ENCODE measurements around the gene BNIP2. TPM values are rescaled to one million over a fixed set of nuclear protein-coding genes. Genes with fewer than 3 reads are reported as not detected.
"Not testable (repeated sequence)": the region's sequence is repeated elsewhere in the genome, so short reads cannot be mapped to it uniquely, and the experiment has no call there.

Gene BNIP2, protein sequence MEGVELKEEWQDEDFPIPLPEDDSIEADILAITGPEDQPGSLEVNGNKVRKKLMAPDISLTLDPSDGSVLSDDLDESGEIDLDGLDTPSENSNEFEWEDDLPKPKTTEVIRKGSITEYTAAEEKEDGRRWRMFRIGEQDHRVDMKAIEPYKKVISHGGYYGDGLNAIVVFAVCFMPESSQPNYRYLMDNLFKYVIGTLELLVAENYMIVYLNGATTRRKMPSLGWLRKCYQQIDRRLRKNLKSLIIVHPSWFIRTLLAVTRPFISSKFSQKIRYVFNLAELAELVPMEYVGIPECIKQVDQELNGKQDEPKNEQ
- total RNA-seq = 101 TPM

DNA sequence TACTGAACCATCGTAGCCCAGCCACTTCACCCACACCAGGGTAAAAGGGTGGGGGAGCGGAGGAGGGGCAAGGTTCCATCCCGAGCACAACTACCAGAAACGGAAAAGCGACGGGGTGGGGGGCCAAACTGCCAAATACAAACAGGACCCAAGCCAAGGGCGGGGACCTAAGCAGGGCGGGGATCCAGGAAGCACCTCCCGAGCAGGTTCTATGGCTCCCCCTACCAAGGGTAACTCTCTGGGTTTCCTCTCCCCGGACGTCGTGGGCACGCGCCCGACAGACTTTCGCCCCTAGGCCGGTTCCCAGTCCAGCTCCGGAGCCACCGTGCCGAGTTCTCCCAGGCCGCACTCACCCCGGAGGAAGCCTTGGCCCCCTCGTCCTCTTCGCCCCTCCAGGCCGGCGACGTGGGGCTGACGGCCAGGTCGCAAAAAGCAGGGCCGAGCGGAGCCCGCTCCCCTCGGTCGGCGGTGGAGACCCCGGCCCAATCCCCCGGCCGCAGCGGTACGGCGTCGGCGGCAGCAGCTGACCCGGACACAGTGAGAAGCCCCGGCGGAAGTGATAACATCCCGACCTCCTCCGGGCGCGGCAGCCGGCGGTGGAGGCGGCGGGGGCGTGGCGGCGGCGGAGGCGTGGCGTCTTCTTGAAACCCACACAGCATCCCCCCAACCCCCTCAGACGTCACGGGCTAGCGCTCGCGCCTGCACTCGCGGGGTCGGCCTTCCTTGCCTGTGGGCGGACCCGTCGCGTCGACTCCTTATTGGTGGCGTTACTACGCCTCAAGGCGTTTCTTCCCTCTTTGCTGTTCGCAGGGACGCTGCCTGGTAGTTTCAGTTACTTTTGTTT lies at the start of gene BNIP2:
Gene BNIP2 (minus strand): TSS at position 539 of the 844 bp plus-strand sequence. CDS start 6,863 bp downstream, outside the sequence.
- peak; percentile 100 for DNase-seq (ENCODE audit: low spot score)
- intact Hi-C loops (cut with DNase I) = no loop called here
- ATAC-seq = peak; percentile 99

DNA sequence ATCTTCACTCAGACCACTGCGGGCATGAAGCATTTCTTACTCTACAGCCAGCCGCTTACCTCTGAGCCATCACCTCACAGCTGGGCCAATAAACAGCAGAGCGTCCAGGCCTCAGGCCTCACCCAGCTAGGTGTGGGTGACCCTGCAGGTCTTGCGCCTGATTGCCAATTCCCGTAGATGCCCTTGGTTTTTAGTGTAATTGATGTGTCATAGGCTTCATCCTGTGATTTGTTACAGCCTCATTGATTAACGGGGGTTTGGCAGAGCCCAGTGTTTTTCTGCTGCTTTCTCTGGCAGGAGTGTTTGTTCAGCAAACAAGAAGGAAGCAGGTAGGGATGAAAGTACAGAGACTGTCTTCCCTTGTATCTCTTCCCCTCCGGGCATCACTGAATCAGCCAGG lies 49.6 kb upstream of the BNIP2 start:
- intact Hi-C loops (cut with DNase I) = no loop called here
- no peak for ATAC-seq

DNA sequence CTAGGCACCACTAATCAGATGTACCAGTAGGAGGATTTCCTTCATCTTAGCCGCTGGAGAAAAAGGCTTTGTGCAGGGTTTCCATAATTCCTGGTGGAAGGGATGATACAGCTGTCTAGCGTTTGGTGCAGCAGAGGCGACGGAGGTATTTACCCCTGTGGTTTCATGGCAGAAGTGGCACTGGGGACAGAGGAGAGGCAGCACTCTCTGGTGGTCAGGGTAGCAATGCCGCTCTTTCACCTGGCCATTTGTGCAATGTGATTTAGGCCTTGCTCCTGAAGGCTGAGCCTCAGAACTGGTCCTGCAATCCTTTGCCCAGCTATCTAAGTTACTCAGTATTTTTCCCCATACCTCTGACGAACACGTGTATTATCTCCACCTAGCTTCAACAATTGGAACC lies 47.1 kb upstream of the BNIP2 start:
- no peak for DNase-seq (ENCODE audit: low spot score)
- ATAC-seq = no peak
- intact Hi-C loops (cut with DNase I) = no loop called here

More for the DNA sequence above, 49.6 kb upstream of the BNIP2 start:
- DNase-seq (ENCODE audit: low spot score) = no peak

DNA sequence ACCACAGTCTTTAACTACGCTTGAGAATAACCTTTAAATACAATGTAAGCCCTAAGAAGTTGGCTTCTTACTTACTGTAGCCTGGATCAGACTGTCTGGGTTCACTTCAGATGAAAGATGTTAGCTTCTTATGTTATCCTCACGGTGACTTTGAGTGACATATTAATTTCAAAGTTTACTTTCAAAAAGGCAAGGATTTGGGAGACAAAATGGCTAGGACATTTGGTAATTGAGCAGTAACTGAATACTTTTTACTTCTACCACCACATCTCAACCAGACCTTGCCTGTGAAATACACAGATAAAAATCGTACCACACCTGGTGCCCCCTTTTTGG lies 36.0 kb upstream of the BNIP2 start:
- DNase-seq (ENCODE audit: low spot score) (no peak), ATAC-seq (no peak)
- intact Hi-C loops (cut with DNase I) = no loop called here

DNA sequence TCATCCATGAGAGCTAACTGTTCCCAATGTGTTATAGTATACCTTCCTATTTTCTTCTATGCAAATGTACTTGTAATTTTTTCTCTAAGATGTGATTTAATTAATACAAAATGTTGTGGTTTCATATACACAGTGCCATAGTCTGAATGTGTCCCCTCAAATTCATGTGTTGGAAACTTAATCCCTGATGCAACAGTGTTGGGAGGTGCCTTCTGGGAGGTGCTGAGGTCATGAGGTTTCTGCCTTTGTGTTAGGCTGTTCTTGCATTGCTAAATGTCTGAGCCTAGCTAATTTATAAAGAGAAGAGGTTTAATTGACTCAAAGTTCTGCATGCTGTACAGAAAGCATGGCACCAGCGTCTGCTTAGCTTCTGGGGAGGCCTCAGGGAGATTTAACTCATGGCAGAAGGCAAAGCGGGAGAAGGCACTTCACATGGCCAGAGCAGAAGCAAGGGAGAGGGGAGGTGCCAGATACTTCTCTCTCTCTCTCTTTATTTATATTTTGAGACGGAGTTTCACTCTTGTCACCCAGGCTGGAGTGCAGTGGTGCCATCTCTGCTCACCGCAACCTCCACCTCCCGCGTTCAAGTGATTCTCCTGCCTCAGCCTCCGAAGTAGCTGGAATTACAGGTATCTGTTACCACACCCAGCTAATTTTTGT lies 34.7 kb upstream of the BNIP2 start:
- no peak for ATAC-seq
- DNase-seq (ENCODE audit: low spot score) = no peak
- intact Hi-C loops (cut with DNase I) = no loop called here

DNA sequence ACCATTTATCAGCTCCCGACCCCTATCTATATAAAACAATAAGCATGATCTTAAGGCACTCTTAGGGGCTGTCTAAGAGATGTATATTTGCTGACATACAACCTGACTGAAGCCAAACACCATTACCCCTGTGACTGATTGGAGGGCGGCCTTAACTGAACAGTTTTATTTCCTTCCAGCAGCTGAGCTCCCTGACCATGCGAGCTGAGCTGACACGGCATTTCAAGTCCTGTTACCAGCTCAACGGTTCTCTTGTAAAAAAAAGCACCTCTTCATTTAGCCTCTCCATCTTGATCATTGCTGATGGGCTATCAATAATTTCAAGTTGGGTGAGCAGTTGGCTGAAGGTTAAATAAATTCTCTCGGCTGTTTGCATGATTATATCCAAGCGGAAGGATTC lies 33.4 kb upstream of the BNIP2 start:
- ATAC-seq (no peak), DNase-seq (ENCODE audit: low spot score) (no peak)
- intact Hi-C loops (cut with DNase I) = no loop called here

DNA sequence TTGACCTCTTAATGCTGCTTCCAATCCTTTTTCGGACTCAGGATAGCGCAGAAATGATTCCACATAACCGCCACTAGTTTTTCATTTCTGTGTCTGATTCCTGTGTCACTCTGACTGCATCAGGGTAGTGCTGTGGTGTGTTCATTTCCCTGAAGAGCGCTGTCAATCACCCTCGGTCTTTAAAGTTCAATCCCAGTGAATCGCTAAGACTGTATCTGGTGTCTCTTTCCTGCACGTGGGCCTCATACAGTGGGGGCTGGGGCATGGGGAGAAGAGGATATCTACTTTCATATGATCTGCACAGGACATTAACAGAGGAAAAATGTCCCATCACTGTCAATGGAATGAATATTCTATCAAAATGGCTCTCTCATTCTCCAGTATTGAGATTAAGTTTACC lies 32.9 kb upstream of the BNIP2 start:
- intact Hi-C loops (cut with DNase I) = no loop called here
- DNase-seq (ENCODE audit: low spot score) (no peak), ATAC-seq (no peak)

DNA sequence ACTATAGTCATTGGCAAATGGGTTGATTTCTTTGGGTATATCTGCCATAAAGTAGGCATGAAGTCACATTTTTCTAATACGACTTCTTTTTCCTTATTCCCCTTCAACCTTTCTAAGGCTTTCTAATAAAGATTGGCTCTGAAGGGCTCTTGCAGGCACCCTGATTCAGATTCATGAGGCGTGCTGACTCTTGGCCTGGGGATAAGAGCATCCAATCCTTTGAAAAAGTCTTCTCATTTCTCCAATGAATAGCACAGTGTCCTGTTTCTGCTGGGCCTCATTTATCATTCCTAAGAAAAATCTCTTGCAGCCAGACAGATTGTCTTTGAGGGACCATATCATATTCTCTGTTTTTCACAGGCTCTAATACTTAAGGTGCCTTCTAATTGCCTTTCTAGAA lies 32.3 kb upstream of the BNIP2 start:
- ATAC-seq = no peak
- no peak for DNase-seq (ENCODE audit: low spot score)
- intact Hi-C loops (cut with DNase I) = no loop called here

DNA sequence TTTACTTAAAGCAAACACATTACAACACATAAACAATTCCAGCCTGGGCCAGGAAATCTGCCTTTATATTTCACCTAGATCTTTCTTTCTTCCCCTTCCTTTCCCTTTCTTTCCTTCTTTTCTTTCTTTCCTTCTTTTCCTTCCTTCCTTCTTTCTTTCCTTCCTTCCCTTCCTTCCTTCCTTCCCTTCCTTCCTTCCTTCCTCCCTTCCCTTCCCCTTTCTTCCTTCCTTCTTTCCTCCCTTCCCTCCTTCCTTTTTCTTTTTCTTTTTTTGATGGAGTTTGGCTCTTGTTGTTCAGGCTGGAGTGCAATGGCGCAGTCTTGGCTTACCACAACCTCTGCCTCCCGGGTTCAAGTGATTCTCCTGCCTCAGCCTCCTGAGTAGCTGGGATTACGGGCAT lies 24.1 kb upstream of the BNIP2 start:
- ATAC-seq (no peak), DNase-seq (ENCODE audit: low spot score) (no peak)
- intact Hi-C loops (cut with DNase I) = no loop called here

DNA sequence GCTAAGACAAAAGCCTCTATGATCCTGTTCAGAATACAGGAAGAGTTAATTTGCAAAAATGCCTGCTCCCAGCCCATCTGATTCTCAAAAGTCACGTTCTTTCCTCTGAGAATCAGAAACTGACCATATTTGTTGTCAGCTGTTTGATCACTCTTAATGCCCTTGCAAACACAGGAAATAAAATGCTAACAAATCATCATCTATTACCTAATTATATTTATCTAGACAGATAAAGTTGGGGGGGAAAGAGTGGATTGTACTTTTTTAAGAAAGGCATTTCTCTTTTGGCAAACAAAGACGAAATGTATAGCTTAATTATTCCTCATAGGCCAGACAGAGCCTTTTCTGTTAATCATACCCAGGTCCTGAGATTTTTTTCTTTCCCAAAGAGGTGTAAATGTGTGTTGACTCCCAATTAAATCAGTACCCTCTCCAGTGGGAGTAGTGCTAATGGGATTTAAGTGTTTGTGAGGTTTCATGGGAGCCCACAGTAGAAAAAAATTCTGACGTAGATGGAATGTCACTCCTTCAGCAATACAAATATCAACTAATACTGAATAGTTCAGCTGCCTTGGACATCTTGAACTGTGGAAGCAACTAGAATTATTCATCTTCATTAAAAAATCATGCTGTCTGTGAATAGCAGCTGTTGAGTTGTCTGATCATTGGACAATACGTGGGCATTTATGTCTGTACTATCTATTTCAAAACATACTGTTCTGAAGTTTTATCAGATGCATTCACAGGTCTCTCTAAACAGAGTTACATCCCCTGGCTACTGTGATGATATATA lies 22.5 kb upstream of the BNIP2 start:
- intact Hi-C loops (cut with DNase I) = no loop called here
- no peak for ATAC-seq
- DNase-seq (ENCODE audit: low spot score) = no peak

DNA sequence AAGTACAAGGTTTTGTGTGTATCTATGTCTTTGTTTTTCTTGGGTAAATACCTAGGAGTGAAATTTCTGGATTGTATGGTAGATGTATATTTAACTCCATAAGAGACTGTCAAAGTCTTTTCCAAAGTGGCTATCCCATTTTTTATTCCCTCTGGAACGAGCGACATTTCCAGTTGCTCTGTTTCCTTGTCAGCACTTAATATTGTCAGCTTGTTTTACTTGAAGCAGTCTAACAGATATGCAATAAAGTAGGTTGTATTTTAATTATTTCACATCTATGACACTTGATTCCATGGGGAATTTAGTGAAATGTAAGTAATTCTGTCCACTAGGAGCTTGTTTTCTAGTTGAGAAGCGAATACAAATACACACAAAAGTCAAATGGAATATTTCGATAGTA lies 18.5 kb upstream of the BNIP2 start:
- DNase-seq (ENCODE audit: low spot score) = no peak
- intact Hi-C loops (cut with DNase I) = no loop called here
- no peak for ATAC-seq

DNA sequence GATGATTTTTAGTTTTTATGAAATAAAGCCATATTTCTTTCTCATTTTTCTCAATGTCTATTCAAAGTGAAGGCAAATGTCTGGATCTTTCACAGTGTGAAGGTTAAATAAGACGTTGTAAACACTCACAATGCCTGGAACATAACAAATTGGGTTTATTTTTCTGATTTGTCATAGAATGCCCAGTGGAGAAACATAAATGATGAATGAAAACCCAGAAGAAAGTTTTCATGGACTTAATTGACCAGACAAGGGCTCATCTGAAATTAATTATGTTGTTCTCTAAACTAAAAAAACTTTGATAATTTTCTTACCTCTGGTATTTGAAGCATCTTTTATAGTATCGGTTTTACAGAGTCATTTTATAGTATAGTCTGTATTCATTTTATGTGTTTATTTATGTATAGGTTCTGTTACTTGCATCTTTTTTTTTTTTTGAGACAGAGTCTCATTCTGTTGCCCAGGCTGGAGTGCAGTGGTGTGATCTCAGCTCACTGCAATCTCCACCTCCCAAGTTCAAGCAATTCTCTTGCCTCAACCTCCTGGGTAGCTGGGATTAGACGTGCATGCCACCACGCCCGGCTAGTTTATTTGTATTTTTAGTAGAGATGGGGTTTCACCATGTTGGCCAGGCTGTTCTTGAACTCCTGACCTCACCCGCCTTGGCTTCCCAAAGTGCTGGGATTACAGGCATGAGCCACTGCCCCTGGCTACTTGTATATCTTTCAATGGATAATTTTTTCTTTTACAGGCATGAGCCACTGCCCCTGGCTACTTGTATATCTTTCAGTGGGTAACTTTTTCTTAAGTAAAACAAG lies 15.1 kb upstream of the BNIP2 start:
- ATAC-seq (no peak), DNase-seq (ENCODE audit: low spot score) (no peak)
- intact Hi-C loops (cut with DNase I) = no loop called here

DNA sequence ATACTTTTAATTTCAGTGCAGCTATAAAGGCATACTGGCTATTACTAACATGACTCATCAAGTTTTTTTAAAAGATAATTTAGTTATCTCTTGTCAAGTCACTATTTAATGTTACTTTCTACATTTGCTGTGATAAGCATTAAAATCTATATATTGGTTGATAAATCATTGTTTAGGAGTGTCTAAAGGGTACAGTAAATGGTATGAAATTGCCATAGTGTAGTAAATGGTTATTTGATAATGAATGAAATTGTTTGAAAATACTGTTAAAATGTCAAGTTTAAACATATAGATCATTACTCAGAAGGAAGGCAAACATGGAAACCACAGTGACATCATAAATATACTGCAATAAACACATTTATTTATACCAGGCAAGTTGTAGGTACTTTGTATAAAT lies 13.2 kb upstream of the BNIP2 start:
- no peak for ATAC-seq
- DNase-seq (ENCODE audit: low spot score) = no peak
- intact Hi-C loops (cut with DNase I) = no loop called here

DNA sequence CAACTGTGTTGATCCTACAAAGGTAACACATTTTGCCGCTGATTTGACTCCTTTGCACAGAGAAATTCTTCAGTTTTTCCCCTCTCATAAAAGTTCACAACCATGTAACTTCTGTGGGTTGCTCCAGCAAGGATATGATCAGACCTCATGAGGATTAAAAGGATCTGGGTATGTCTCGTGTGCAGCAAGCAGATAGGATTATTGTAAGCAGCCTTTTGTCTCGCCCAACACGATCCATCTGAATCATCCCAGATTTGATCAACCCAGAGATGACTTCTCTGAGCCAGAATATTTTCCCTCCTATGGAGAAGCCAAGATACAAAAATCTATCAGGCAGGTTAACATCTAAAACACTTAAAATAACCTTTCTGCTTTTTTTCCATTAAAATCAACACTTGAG lies 12.8 kb upstream of the BNIP2 start:
- ATAC-seq (no peak), DNase-seq (ENCODE audit: low spot score) (no peak)
- intact Hi-C loops (cut with DNase I) = no loop called here

DNA sequence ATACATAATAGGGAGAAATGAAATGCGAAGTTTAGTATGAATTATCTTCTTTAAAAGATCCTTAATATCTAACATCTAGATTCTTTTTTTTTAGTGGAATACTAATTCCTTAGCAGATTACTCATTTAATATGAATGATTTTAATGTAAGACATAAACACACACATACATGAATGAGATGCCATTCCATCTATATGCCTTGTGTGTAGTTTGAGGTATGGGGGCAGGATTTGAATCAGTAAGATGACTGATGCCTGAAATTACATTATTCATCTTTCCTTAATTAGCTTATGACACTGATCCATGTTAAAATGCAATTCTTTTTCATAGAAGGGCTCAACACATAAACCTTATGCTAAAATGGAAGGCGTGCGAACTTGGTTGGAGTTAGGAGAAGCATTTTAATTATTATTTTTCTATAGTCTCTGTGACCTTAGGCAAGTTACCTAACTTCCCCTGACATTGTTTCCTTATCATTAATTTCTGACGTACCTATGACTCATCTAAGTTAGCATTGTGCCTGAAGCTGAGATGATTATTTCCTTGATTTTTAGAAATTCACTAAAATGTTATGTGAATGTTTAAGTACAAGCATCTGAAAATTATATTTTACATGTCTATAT lies 10.8 kb upstream of the BNIP2 start:
- intact Hi-C loops (cut with DNase I) = no loop called here
- ATAC-seq = no peak
- no peak for DNase-seq (ENCODE audit: low spot score)

DNA sequence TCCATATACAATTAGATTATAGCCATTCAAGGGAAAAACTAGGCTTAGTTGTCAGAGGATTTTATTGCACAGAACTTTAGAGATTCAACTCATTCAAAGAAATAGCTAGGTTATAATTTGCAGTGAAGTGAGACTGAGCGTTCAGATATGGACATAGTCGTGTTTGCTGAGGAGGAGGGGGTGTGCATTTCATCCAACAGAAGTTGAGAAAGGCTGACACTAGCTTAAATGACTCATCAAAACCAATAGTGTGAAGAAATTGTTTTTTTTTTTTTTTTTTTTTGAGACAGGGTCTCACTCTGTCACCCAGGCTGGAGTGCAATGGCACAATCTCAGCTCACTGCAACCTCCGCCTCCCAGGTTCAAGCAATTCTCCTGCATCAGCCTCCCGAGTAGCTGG lies 8.9 kb upstream of the BNIP2 start:
- intact Hi-C loops (cut with DNase I); DNase-seq (ENCODE audit: low spot score): not testable (repeated sequence)

DNA sequence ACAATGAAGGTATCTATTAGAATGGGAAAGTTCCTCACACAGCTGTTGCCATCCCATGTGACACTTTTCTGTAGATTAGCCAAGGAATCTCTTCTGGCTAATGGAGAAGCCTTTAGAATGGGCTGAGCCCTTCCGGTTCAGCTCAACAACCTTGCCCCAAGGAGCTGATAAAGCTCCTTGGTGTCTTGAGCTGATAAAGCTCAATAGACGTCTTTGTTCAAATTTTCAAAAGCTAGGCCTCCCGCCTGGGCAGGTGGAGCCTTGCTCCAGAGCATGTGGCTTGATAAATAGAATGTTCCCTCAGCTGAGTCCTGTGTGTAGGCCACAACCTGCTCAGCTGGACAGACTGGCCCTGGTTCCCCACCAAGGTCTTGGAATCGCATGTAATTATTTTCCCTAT lies 7.2 kb upstream of the BNIP2 start:
- no peak for DNase-seq (ENCODE audit: low spot score)
- no peak for ATAC-seq
- intact Hi-C loops (cut with DNase I) = no loop called here

More for the DNA sequence above, 8.9 kb upstream of the BNIP2 start:
- not testable (repeated sequence) for ATAC-seq

DNA sequence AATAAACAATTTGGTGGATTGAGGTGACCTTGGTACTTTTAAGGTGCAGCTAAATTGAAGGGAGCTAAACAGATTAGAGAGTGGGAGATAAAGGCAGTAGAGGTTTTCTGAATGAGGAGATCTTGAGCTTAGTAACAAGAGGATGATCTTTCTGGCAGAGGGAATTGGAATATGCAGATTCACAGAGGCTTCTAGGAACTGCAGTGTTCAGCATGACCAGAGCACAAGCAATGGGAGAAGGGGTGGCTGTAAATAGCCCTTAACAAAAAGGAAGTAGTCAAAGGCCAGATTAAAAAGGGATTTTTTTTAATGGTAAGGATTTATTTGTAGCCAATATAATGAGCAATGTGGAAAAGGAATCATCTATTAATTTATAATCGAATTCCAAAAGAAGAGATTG lies 5.7 kb upstream of the BNIP2 start:
- no peak for ATAC-seq
- intact Hi-C loops (cut with DNase I) = no loop called here
- DNase-seq (ENCODE audit: low spot score) = no peak
